OCI-LY1 (cell line): ENCODE data around the gene CRYGN.

Source experiments
- H2AFZ ChIP-seq: fragments of 200-600 bp; sonication (generic), shearing (Covaris generic); 2 replicates; pipeline ENCODE4 v1.6.0; 2014; ENCODE audit warnings: antibody characterized with exemption, mild to moderate bottlenecking, low read length
- H3F3A ChIP-seq: fragments of 200-600 bp; sonication (generic), shearing (Covaris generic); 2 replicates; pipeline ENCODE4 v1.6.0; 2014; ENCODE audit warnings: mild to moderate bottlenecking, antibody characterized with exemption, low read length, moderate library complexity; ENCODE audit not compliant: insufficient read depth
- H3K27ac ChIP-seq: fragments of 200-600 bp; sonication (generic); 2 replicates; pipeline ENCODE4 v1.5.1; 2014; ENCODE audit warnings: low read length, mixed run types, mild to moderate bottlenecking, low read depth; ENCODE audit not compliant: poor library complexity, severe bottlenecking
- H3K27me3 ChIP-seq: fragments of 200-600 bp; sonication (generic); 2 replicates; pipeline ENCODE4 v1.6.0; 2014; ENCODE audit warnings: antibody characterized with exemption, mild to moderate bottlenecking, low read length, moderate library complexity; ENCODE audit not compliant: insufficient read depth
- H3K36me3 ChIP-seq: fragments of 200-600 bp; sonication (generic); 2 replicates; pipeline ENCODE4 v1.6.1; 2014; ENCODE audit warnings: mild to moderate bottlenecking, antibody characterized with exemption, low read length, moderate library complexity, mixed read lengths; ENCODE audit not compliant: insufficient read depth
- H3K4me1 ChIP-seq: fragments of 200-600 bp; sonication (generic); 2 replicates; pipeline ENCODE4 v1.5.1; 2014; ENCODE audit warnings: mild to moderate bottlenecking, low read length, moderate library complexity; ENCODE audit not compliant: insufficient read depth, severe bottlenecking
- H3K4me2 ChIP-seq: fragments of 200-600 bp; sonication (generic), shearing (Covaris generic); 2 replicates; pipeline ENCODE4 v1.6.1; 2014; ENCODE audit warnings: low read length
- H3K4me3 ChIP-seq: fragments of 200-600 bp; sonication (generic); 2 replicates; pipeline ENCODE4 v1.5.1; 2014; ENCODE audit warnings: low read length, low read depth, mild to moderate bottlenecking, mixed read lengths; ENCODE audit not compliant: poor library complexity, severe bottlenecking
- H3K79me2 ChIP-seq: fragments of 200-600 bp; shearing (Covaris generic); 2 replicates; pipeline ENCODE4 v1.6.1; 2016; ENCODE audit warnings: mixed run types, low read length, mixed read lengths; ENCODE audit not compliant: insufficient read depth
- H3K9ac ChIP-seq: fragments of 200-600 bp; sonication (generic), shearing (Covaris generic); 2 replicates; pipeline ENCODE4 v1.6.1; 2014; ENCODE audit warnings: mild to moderate bottlenecking, low read length, mixed read lengths
- H3K9me2 ChIP-seq: fragments of 200-600 bp; sonication (generic), shearing (Covaris generic); 2 replicates; pipeline ENCODE4 v1.6.1; 2014; ENCODE audit warnings: low read depth, mild to moderate bottlenecking, low read length, mixed read lengths
- H3K9me3 ChIP-seq: fragments of 200-600 bp; shearing (Covaris generic); 2 replicates; pipeline ENCODE4 v1.6.1; 2014; ENCODE audit warnings: low read length, mixed read lengths
- H4K20me1 ChIP-seq: fragments of 200-600 bp; sonication (generic), shearing (Covaris generic); 2 replicates; pipeline ENCODE4 v1.6.0; 2016; ENCODE audit warnings: mild to moderate bottlenecking, low read length; ENCODE audit not compliant: insufficient read depth
- CTCF ChIP-seq: fragments of 200-600 bp; sonication (generic), shearing (Covaris generic); IDR thresholded peaks from 2 replicates; pipeline ENCODE4 v1.5.1; 2017; ENCODE audit warnings: mild to moderate bottlenecking, antibody characterized with exemption, low read length, moderate library complexity, mixed read lengths
- EZH2 ChIP-seq: fragments of 200-600 bp; sonication (generic), shearing (Covaris generic); IDR thresholded peaks from 2 replicates; pipeline ENCODE4 v1.8.0; 2017; ENCODE audit warnings: borderline replicate concordance, mixed run types, mild to moderate bottlenecking, antibody characterized with exemption, low read length, moderate library complexity, mixed read lengths

CRYGN gene

GRCh38 chr7:151487228-151487627 is 47.3 kb upstream of the CRYGN start:
- Histone ChIP-seq H4K20me1 (0 out of 2 replicates have a peak, but pooled peaks cover 4% of the 10 kb centered on the region), H3K9me2 (no peaks in the 10 kb centered on the region), H3K4me1 (peaks cover 9% of the 10 kb centered on the region), H2AFZ (no peak overlapping the region), H3K9me3 (no peaks in the 10 kb centered on the region), H3K36me3 (peaks cover 87% of the 10 kb centered on the region), H3K79me2 (peaks cover 21% of the 10 kb centered on the region), H3K27ac (no peak overlapping the region), H3K27me3 (no peaks in the 10 kb centered on the region), H3K4me2 (no peak overlapping the region), H3K4me3 (no peak overlapping the region), H3F3A (no peaks in the 10 kb centered on the region), H3K9ac (no peak overlapping the region)
- TF ChIP-seq EZH2 (no peak), CTCF (no peak)

- Histone ChIP-seq H3K4me3 (no peak overlapping the region), H3K9me3 (no peaks in the 10 kb centered on the region), H3K27me3 (no peaks in the 10 kb centered on the region), H2AFZ (no peak overlapping the region), H3K79me2 (peaks cover 13% of the 10 kb centered on the region), H3F3A (no peaks in the 10 kb centered on the region), H3K9me2 (no peaks in the 10 kb centered on the region), H3K4me1 (peaks cover 9% of the 10 kb centered on the region), H3K36me3 (peaks cover 98% of the 10 kb centered on the region), H3K27ac (no peak overlapping the region), H4K20me1 (0 out of 2 replicates have a peak, but pooled peaks cover 4% of the 10 kb centered on the region), H3K4me2 (no peak overlapping the region), H3K9ac (no peak overlapping the region)
- TF ChIP-seq EZH2 (no peak), CTCF (no peak)
Measured at GRCh38 chr7:151486074-151486473, 46.1 kb upstream of the CRYGN start.

- H3K27ac ChIP-seq, result no peak overlapping the region
- peaks cover 9% of the 10 kb centered on the region for H3K4me1 ChIP-seq
- TF ChIP-seq EZH2, result no peak
- no peak for TF ChIP-seq CTCF
- H3K4me2 ChIP-seq, result no peak overlapping the region
- no peaks in the 10 kb centered on the region for H4K20me1 ChIP-seq
- H3K9me2 ChIP-seq, result no peaks in the 10 kb centered on the region
- no peak overlapping the region for H3K4me3 ChIP-seq
- no peak overlapping the region for H2AFZ ChIP-seq
- H3K9ac ChIP-seq, result no peak overlapping the region
- no peaks in the 10 kb centered on the region for H3K9me3 ChIP-seq
- H3K36me3 ChIP-seq, result peaks cover 96% of the 10 kb centered on the region
- no peaks in the 10 kb centered on the region for H3K27me3 ChIP-seq
- peaks cover 10% of the 10 kb centered on the region; the same call in 1 of the 2 replicates for H3K79me2 ChIP-seq
- H3F3A ChIP-seq, result no peaks in the 10 kb centered on the region
Measured at GRCh38 chr7:151484971-151485707, 45.2 kb upstream of the CRYGN start.
